Measurements from ENCODE around the gene TRDMT1. TPM values are rescaled to one million over a fixed set of nuclear protein-coding genes. Genes with fewer than 3 reads are reported as not detected.

The TRDMT1 gene
- polyA plus RNA-seq, 1 donor (not counting 4 experiments of a cell fraction or from before 2014, with no cell fraction given), result 6.6 TPM

- no peaks in the 10 kb centered on the region for H4K20me1 ChIP-seq (ENCODE audit: control insufficient read depth, extremely low read depth, insufficient read depth, low read length)
- H3K9me1 ChIP-seq (ENCODE audit: control insufficient read depth, extremely low read depth, insufficient read depth, low read length), result no peaks in the 10 kb centered on the region
- no peak overlapping the region for H3K4me3 ChIP-seq (ENCODE audit: control insufficient read depth in 2 of 3, extremely low read depth in 1 of 3, insufficient read depth in 2 of 3, low read depth in 1 of 3, low read length in 3 of 3)
- H3K27me3 ChIP-seq (ENCODE audit: control insufficient read depth, extremely low read depth, insufficient read depth, low read length), result no peaks in the 10 kb centered on the region
- no peaks in the 10 kb centered on the region for H3K9me3 ChIP-seq (ENCODE audit: control insufficient read depth, low read depth, low read length)
- peaks cover 2% of the 10 kb centered on the region for H3K79me2 ChIP-seq (ENCODE audit: control insufficient read depth, insufficient read depth, low read length)
- FAIRE-seq (no peak), DNase-seq (ENCODE audit: low read depth, low spot score) (no peak)
- H3K9ac ChIP-seq (ENCODE audit: control insufficient read depth, extremely low read depth, insufficient read depth, low read length), result no peak overlapping the region
- no peak overlapping the region for H3K4me2 ChIP-seq (ENCODE audit: control insufficient read depth, extremely low read depth, insufficient read depth, low read depth, low read length)
- dilution Hi-C loops (cut with MboI; ENCODE audit: extremely low pct_ligation_motif_present, low sequenced_read_pairs), result no loop called here
- peaks cover 7% of the 10 kb centered on the region for H3K4me1 ChIP-seq (ENCODE audit: control insufficient read depth, extremely low read depth, insufficient read depth, low read length)
- H3K27ac ChIP-seq (ENCODE audit: control insufficient read depth, insufficient read depth, low read length), result no peak overlapping the region
- no peak overlapping the region for H2AFZ ChIP-seq (ENCODE audit: control insufficient read depth, low read length)
- no peaks in the 10 kb centered on the region for H3K36me3 ChIP-seq (ENCODE audit: control insufficient read depth in 2 of 2, extremely low read depth in 1 of 2, insufficient read depth in 2 of 2, low read length in 2 of 2)
- no peak for TF ChIP-seq EZH2 (IDR thresholded peaks at IDR 0.05; ENCODE audit: low read length)
- TF ChIP-seq CTCF (optimal IDR thresholded peaks at IDR 0.05 in 1 of 3, IDR thresholded peaks at IDR 0.05 in 1 of 3, conservative IDR thresholded peaks at IDR 0.05 in 1 of 3; ENCODE audit: extremely low read depth in 1 of 3, insufficient read depth in 2 of 3, low read length in 3 of 3), result no peak
These were observed 6.4 kb downstream of the TRDMT1 start for GRCh38 chr10:17195083-17195482.

DNA sequence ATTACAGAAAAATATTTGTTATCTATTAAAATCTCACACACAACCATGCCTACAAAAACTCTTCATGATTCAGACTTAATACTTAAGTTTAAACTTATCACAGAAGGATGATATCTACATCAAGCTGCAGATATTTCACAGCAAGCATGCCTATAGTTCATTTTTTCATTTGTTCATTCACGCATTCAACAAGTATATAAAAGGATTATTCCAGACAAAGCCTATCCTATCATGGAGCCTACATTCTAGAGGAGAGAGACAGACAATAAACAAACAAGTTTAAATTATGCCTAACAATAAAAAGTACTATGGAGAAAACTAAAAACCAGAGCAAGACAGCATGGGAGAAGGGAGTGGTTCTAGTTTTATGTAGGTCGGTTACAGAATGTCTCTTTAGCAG, 10.9 kb downstream of the TRDMT1 start:
- no peaks in the 10 kb centered on the region for H3K4me1 ChIP-seq (ENCODE audit: control insufficient read depth, extremely low read depth, insufficient read depth, low read length)
- H3K27me3 ChIP-seq (ENCODE audit: control insufficient read depth, extremely low read depth, insufficient read depth, low read length), result no peaks in the 10 kb centered on the region
- no peak overlapping the region for H3K4me3 ChIP-seq (ENCODE audit: control insufficient read depth in 2 of 3, extremely low read depth in 1 of 3, insufficient read depth in 2 of 3, low read depth in 1 of 3, low read length in 3 of 3)
- no peaks in the 10 kb centered on the region for H3K36me3 ChIP-seq (ENCODE audit: control insufficient read depth in 2 of 2, extremely low read depth in 1 of 2, insufficient read depth in 2 of 2, low read length in 2 of 2)
- H2AFZ ChIP-seq (ENCODE audit: control insufficient read depth, low read length), result no peak overlapping the region
- no peaks in the 10 kb centered on the region for H3K79me2 ChIP-seq (ENCODE audit: control insufficient read depth, insufficient read depth, low read length)
- FAIRE-seq, result no peak
- no peak overlapping the region for H3K27ac ChIP-seq (ENCODE audit: control insufficient read depth, insufficient read depth, low read length)
- H3K4me2 ChIP-seq (ENCODE audit: control insufficient read depth, extremely low read depth, insufficient read depth, low read depth, low read length), result no peak overlapping the region
- H3K9me1 ChIP-seq (ENCODE audit: control insufficient read depth, extremely low read depth, insufficient read depth, low read length), result no peaks in the 10 kb centered on the region
- no peaks in the 10 kb centered on the region for H3K9me3 ChIP-seq (ENCODE audit: control insufficient read depth, low read depth, low read length)
- no peaks in the 10 kb centered on the region for H4K20me1 ChIP-seq (ENCODE audit: control insufficient read depth, extremely low read depth, insufficient read depth, low read length)
- dilution Hi-C loops (cut with MboI; ENCODE audit: extremely low pct_ligation_motif_present, low sequenced_read_pairs), result no loop called here
- no peak for TF ChIP-seq EZH2 (IDR thresholded peaks at IDR 0.05; ENCODE audit: low read length)
- no peak for TF ChIP-seq CTCF (optimal IDR thresholded peaks at IDR 0.05 in 1 of 3, IDR thresholded peaks at IDR 0.05 in 1 of 3, conservative IDR thresholded peaks at IDR 0.05 in 1 of 3; ENCODE audit: extremely low read depth in 1 of 3, insufficient read depth in 2 of 3, low read length in 3 of 3)
- H3K9ac ChIP-seq (ENCODE audit: control insufficient read depth, extremely low read depth, insufficient read depth, low read length), result no peak overlapping the region
- no peak for DNase-seq (ENCODE audit: low read depth, low spot score)

Data from keratinocyte (primary cell).